GM19025 (cell line): ENCODE measurements around the gene TSPY10.
"Not testable (repeated sequence)": the region's sequence is repeated elsewhere in the genome, so short reads cannot be mapped to it uniquely, and the experiment has no call there.

Source experiments
- ATAC-seq: cut with Tn5 transposase; IDR thresholded peaks from one replicate; pipeline ENCODE4 v1.9.1; 2021; ENCODE audit warnings: mild to moderate bottlenecking, low read depth, moderate library complexity; ENCODE audit not compliant: unreplicated experiment

TSPY10 gene, protein sequence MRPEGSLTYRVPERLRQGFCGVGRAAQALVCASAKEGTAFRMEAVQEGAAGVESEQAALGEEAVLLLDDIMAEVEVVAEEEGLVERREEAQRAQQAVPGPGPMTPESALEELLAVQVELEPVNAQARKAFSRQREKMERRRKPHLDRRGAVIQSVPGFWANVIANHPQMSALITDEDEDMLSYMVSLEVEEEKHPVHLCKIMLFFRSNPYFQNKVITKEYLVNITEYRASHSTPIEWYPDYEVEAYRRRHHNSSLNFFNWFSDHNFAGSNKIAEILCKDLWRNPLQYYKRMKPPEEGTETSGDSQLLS

GRCh38 chrY:9527580-9527979 is at the start of gene TSPY10:
Gene TSPY10, plus strand, starts transcription at chrY:9527880. Its CDS starts 46 bp downstream, at chrY:9527926.
- ATAC-seq = not testable (repeated sequence)

GRCh38 chrY:9486967-9487366 is 40.7 kb upstream of the TSPY10 start, which contains the start of gene TSPY9:
Gene TSPY9, plus strand, starts transcription at chrY:9487267. Its CDS starts 46 bp downstream, at chrY:9487313.
- ATAC-seq = not testable (repeated sequence)

GRCh38 chrY:9504396-9504795 is 23.3 kb upstream of the TSPY10 start:
- not testable (repeated sequence) for ATAC-seq

GRCh38 chrY:9516287-9516686 is 11.4 kb upstream of the TSPY10 start:
- ATAC-seq = not testable (repeated sequence)
